22Rv1 (cell line): ENCODE data around the gene SSR2.

Experiments used
- ZFX ChIP-seq: fragments of 450-650 bp; IDR thresholded peaks from 2 replicates; pipeline ENCODE4 v1.6.1; 2017; ENCODE audit warnings: antibody characterized with exemption, borderline replicate concordance
- TF ChIP-seq, protein P1 (sequence below): fragments of 450-650 bp; IDR thresholded peaks from 2 replicates; pipeline ENCODE4 v1.5.1; 2017; ENCODE audit warnings: mild to moderate bottlenecking

DNA sequence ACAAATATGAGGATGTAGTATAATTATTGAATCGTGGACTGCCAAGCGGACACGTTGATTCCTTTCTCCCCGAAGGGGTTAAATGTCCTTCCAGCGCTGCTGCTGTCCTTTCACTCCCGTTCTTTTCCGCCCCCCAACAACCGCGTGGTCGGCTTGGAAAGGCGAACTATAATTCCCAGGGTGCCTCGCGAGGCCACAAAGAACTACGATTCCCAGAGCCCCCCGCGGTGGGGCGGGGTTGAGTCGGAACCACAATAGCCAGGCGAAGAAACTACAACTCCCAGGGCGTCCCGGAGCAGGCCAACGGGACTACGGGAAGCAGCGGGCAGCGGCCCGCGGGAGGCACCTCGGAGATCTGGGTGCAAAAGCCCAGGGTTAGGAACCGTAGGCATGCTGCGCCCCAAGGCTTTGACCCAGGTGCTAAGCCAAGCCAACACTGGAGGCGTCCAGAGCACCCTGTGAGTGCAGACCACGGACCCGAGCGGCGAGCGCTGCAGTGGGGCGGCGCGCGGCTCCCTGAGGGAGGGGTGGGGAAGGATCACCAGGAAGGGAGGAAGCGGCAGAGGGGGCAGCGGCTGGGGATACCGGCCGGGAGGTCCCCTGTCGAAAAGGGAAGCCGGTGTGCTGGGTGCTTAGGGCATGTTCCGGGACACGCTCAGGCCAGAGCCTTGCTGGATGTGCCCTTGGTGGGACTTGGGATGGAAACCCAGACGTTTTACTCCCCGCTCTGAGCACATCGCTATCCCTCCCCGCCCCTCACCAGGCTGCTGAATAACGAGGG lies 33.9 kb upstream of the SSR2 start, which contains the start of gene LAMTOR2:
- TF ChIP-seq, protein P1, sequence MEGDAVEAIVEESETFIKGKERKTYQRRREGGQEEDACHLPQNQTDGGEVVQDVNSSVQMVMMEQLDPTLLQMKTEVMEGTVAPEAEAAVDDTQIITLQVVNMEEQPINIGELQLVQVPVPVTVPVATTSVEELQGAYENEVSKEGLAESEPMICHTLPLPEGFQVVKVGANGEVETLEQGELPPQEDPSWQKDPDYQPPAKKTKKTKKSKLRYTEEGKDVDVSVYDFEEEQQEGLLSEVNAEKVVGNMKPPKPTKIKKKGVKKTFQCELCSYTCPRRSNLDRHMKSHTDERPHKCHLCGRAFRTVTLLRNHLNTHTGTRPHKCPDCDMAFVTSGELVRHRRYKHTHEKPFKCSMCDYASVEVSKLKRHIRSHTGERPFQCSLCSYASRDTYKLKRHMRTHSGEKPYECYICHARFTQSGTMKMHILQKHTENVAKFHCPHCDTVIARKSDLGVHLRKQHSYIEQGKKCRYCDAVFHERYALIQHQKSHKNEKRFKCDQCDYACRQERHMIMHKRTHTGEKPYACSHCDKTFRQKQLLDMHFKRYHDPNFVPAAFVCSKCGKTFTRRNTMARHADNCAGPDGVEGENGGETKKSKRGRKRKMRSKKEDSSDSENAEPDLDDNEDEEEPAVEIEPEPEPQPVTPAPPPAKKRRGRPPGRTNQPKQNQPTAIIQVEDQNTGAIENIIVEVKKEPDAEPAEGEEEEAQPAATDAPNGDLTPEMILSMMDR: no peak
- TF ChIP-seq ZFX: no peak
